Endothelial cell of umbilical vein (primary cell): ENCODE measurements around the gene ATPAF1. TPM values are rescaled to one million over a fixed set of nuclear protein-coding genes. Genes with fewer than 3 reads are reported as not detected.

ENCODE experiments used
- BruUV-seq: library from RNA; stranded (reverse); fragments of 400-500 nt; replicated peaks from 2 replicates; lab custom pipeline; 2021; lab: Mats Ljungman, UMichigan
- CTCF ChIA-PET: fragments of 300-600, 350-600 bp; sonication (Branson Sonifier 250); formaldehyde crosslinking; loops from one replicate; lab custom pipeline; 2021; ENCODE audit warnings: antibody characterized with exemption, inconsistent platforms; lab: Charles Lee
- POLR2A ChIA-PET: fragments of 300-600, 350-600 bp; sonication (Branson Sonifier 250); formaldehyde crosslinking; loops from one replicate; lab custom pipeline; 2021; ENCODE audit warnings: antibody characterized with exemption, inconsistent platforms; lab: Charles Lee
- DNase-seq: peaks from one replicate; pipeline ENCODE4 v3.0.0-alpha.2; 2011; ENCODE audit warnings: low read depth, low spot score
- FAIRE-seq: peaks from 2 replicates; lab custom pipeline; 2011; peaks lifted over from hg19 to GRCh38; lab: Jason Lieb, UNC
- H2AFZ ChIP-seq: 2 replicates; pipeline ENCODE4 v1.6.0; 2012; ENCODE audit warnings: low read depth, low read length, control low read depth, inconsistent platforms
- H3K27ac ChIP-seq: 2 replicates; pipeline ENCODE4 v1.5.1; 2011; ENCODE audit warnings: low read depth, mild to moderate bottlenecking, control low read depth, low read length, moderate library complexity; ENCODE audit not compliant: insufficient read depth
- H3K27me3 ChIP-seq, 2 experiments: 2 replicates each; pipeline versions ENCODE4 v1.6.0 to v1.6.1; 2011; ENCODE audit warnings: low read length in 2 of 2, mixed read lengths in 1 of 2; ENCODE audit not compliant: control insufficient read depth in 2 of 2, insufficient read depth in 2 of 2
- H3K36me3 ChIP-seq, 2 experiments: 2 replicates in 1 of 2; 3 replicates in 1 of 2; pipeline ENCODE4 v1.5.1; 2011; ENCODE audit warnings: low read length in 2 of 2, mild to moderate bottlenecking in 1 of 2, moderate library complexity in 1 of 2; ENCODE audit not compliant: control insufficient read depth in 2 of 2, insufficient read depth in 2 of 2; ENCODE audit errors: extremely low read depth in 1 of 2
- H3K4me1 ChIP-seq: 3 replicates; pipeline ENCODE4 v1.5.1; 2011; ENCODE audit warnings: mild to moderate bottlenecking, low read length; ENCODE audit not compliant: control insufficient read depth, insufficient read depth; ENCODE audit errors: extremely low read depth
- H3K4me2 ChIP-seq: 2 replicates; pipeline ENCODE4 v1.6.1; 2011; ENCODE audit warnings: low read length, control low read depth, mixed read lengths; ENCODE audit not compliant: insufficient read depth
- H3K4me3 ChIP-seq, 3 experiments: fragments of 200-600 bp in 1 of 3; sonication (generic), shearing (Covaris generic) in 1 of 3; replicated peaks in 1 of 3; 2 replicates each; pipeline ENCODE4 v1.5.1; 2011 to 2016; ENCODE audit warnings: control low read depth in 3 of 3, low read length in 3 of 3, mild to moderate bottlenecking in 2 of 3, inconsistent platforms in 1 of 3, low read depth in 1 of 3, moderate library complexity in 1 of 3; ENCODE audit not compliant: insufficient read depth in 1 of 3
- H3K79me2 ChIP-seq: 2 replicates; pipeline ENCODE4 v1.6.0; 2012; ENCODE audit warnings: low read length, inconsistent platforms; ENCODE audit not compliant: control insufficient read depth, insufficient read depth
- H3K9ac ChIP-seq: replicated peaks from 2 replicates; pipeline ENCODE3; 2011; ENCODE audit warnings: low read length, control low read depth; ENCODE audit not compliant: insufficient read depth; ENCODE audit errors: extremely low read depth
- H3K9me1 ChIP-seq: replicated peaks from 3 replicates; pipeline ENCODE4 v1.6.0; 2011; ENCODE audit warnings: mild to moderate bottlenecking, low read length; ENCODE audit not compliant: control insufficient read depth, insufficient read depth; ENCODE audit errors: extremely low read depth
- H3K9me3 ChIP-seq: replicated peaks from 2 replicates; pipeline ENCODE4 v1.5.1; 2012; ENCODE audit warnings: low read length, inconsistent platforms; ENCODE audit not compliant: control insufficient read depth, insufficient read depth
- H4K20me1 ChIP-seq: replicated peaks from 2 replicates; pipeline ENCODE3; 2011; ENCODE audit warnings: mild to moderate bottlenecking, low read length; ENCODE audit not compliant: control insufficient read depth, insufficient read depth; ENCODE audit errors: extremely low read depth
- CTCF ChIP-seq, 2 donors: IDR thresholded peaks; 1 replicate in 1 of 2; 2 replicates in 1 of 2; pipeline ENCODE4 v1.5.1; 2011; ENCODE audit warnings: low read length in 2 of 2, mild to moderate bottlenecking in 2 of 2, moderate library complexity in 2 of 2, control low read depth in 1 of 2, inconsistent platforms in 1 of 2, low read depth in 1 of 2; ENCODE audit not compliant: insufficient read depth in 1 of 2; ENCODE audit errors: extremely low read depth in 1 of 2
- EZH2 ChIP-seq: IDR thresholded peaks from 2 replicates; pipeline ENCODE4 v1.6.1; 2012; ENCODE audit warnings: borderline replicate concordance, low read depth, mild to moderate bottlenecking, moderate library complexity, low read length, inconsistent platforms; ENCODE audit not compliant: severe bottlenecking
- FOS ChIP-seq: IDR thresholded peaks from 2 replicates; pipeline ENCODE4 v1.6.1; 2011; ENCODE audit warnings: mild to moderate bottlenecking, low read length, moderate library complexity, borderline replicate concordance; ENCODE audit not compliant: insufficient read depth
- GATA2 ChIP-seq: IDR thresholded peaks from 2 replicates; pipeline ENCODE4 v1.7.0; 2011; ENCODE audit warnings: low read depth, mild to moderate bottlenecking, moderate library complexity, mixed read lengths, low read length; ENCODE audit not compliant: insufficient read length, insufficient read depth
- JUN ChIP-seq: IDR thresholded peaks from 2 replicates; pipeline ENCODE4 v1.6.1; 2011; ENCODE audit warnings: borderline replicate concordance, low read depth; ENCODE audit not compliant: insufficient read length, insufficient read depth
- MAX ChIP-seq: IDR thresholded peaks from 2 replicates; pipeline ENCODE4 v1.6.1; 2011; ENCODE audit not compliant: insufficient read depth, insufficient read length
- MYC ChIP-seq: IDR thresholded peaks from one replicate; pipeline ENCODE4 v1.6.1; 2011; ENCODE audit warnings: mild to moderate bottlenecking, low read depth, low read length
- POLR2A ChIP-seq: IDR thresholded peaks from 2 replicates; pipeline ENCODE4 v1.6.1; 2012; ENCODE audit warnings: low read depth, mild to moderate bottlenecking, control low read depth, low read length
- POLR2AphosphoS5 ChIP-seq: IDR thresholded peaks from 2 replicates; pipeline ENCODE4 v1.6.1; 2012; ENCODE audit warnings: low read depth, mild to moderate bottlenecking, control low read depth, low read length, moderate library complexity; ENCODE audit not compliant: insufficient read depth
- dilution Hi-C: fragments of 300-500 bp; cut with MboI; formaldehyde crosslinking; loops from one replicate; pipeline ENCODE4 v1.15.0; 2019; ENCODE audit warnings: low sequenced_read_pairs; ENCODE audit not compliant: extremely low pct_ligation_motif_present
- intact Hi-C: fragments of 100-400 bp; cut with micrococcal nuclease; formaldehyde crosslinking; loops from one replicate; pipeline ENCODE4 v1.10.0; 2022
- polyA plus RNA-seq, 4 experiments: library from polyadenylated mRNA; depleted of rRNA in 3 of 4; stranded (reverse) in 3 of 4; unstranded in 1 of 4; fragments of >200 nt; gene quantifications; 2 replicates each; pipeline versions ENCODE4 v1.2.1 to v1.2.3, GENCODE V29; 2011 to 2012; ENCODE audit warnings: missing spikeins in 1 of 4
- total RNA-seq: library from RNA; stranded (reverse); gene quantifications from 2 replicates; pipeline ENCODE4 v1.2.3, GENCODE V29; 2021

Gene ATPAF1
- total and polyA plus RNA-seq, 2 donors (not counting 3 experiments of a cell fraction or from before 2014, with no cell fraction given), result 28.3 to 29.6 TPM

- peak; percentile 80 for DNase-seq
- BruUV-seq, result no TSS peak
Measured at GRCh38 chr1:46687093-46687659, 19.0 kb upstream of the ATPAF1 start.

More at GRCh38 chr1:46687093-46687659, 19.0 kb upstream of the ATPAF1 start:
- ChIA-PET CTCF (interaction anchor here (0.6 to 1.5 kb wide), 2 partner anchors 37 to 83 kb away, joined by 3 to 4 read pairs; partner anchors contain the start of gene MKNK1), POLR2A (no interaction called here)
- peaks cover 19 to 35% of the 10 kb centered on the region in 2 experiments for H3K36me3 ChIP-seq
- peak; percentile 88 for FAIRE-seq
- peaks cover 55% of the 10 kb centered on the region for H3K4me1 ChIP-seq
- H3K4me2 ChIP-seq, result peak overlapping the region; percentile 7
- intact Hi-C loops, result loop anchor here (2.0 kb wide), 1 partner anchor 32 kb away; the partner anchor contains the start of gene EFCAB14
- TF ChIP-seq FOS (no peak), EZH2 (no peak), GATA2 (no peak), JUN (no peak), MAX (no peak), MYC (no peak), POLR2AphosphoS5 (no peak), CTCF (IDR thresholded peaks at IDR 0.05; ENCODE audit: extremely low read depth in 1 of 2, insufficient read depth in 1 of 2, low read depth in 1 of 2, low read length in 2 of 2) (no peak), POLR2A (no peak)
- no peak overlapping the region for H3K4me3 ChIP-seq
- H2AFZ ChIP-seq, result no peak overlapping the region
- no peaks in the 10 kb centered on the region for H3K27me3 ChIP-seq
- no peak overlapping the region for H3K9ac ChIP-seq
- peaks cover 11% of the 10 kb centered on the region for H4K20me1 ChIP-seq
- dilution Hi-C loops, result no loop called here
- H3K9me3 ChIP-seq, result no peaks in the 10 kb centered on the region
- H3K9me1 ChIP-seq, result no peaks in the 10 kb centered on the region
- no peaks in the 10 kb centered on the region for H3K79me2 ChIP-seq
- H3K27ac ChIP-seq, result no peak overlapping the region
